ENCODE measurements around the gene SNAI1.

DNA sequence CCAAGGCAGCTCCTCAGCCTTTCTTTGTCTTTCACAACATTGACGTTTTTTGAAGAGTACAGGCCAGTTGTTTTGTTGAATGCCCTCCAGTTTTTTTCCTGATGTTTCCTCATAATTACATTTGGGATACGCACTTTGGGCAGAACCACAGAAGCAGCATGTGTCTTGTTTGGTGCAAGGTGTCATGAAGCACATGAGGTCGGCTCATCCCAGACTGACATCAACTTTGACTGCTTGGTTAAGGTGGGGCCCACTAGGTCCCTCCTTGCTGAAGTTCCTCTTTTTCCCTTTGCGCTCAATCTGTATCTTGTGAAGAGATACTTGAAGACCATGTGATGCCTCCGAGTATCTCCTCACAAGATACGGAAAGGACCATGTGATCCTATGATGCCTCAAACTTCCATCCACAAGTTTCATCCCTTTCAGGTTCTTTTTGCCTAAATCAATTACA lies 10.5 kb downstream of the SNAI1 start:
- TF ChIP-seq POLR2A (IDR thresholded peaks at IDR 0.05) (no peak), POLR2AphosphoS5 (IDR thresholded peaks at IDR 0.05) (no peak), EP300 (IDR thresholded peaks at IDR 0.05) (no peak)
- TF ChIP-seq, protein P1, sequence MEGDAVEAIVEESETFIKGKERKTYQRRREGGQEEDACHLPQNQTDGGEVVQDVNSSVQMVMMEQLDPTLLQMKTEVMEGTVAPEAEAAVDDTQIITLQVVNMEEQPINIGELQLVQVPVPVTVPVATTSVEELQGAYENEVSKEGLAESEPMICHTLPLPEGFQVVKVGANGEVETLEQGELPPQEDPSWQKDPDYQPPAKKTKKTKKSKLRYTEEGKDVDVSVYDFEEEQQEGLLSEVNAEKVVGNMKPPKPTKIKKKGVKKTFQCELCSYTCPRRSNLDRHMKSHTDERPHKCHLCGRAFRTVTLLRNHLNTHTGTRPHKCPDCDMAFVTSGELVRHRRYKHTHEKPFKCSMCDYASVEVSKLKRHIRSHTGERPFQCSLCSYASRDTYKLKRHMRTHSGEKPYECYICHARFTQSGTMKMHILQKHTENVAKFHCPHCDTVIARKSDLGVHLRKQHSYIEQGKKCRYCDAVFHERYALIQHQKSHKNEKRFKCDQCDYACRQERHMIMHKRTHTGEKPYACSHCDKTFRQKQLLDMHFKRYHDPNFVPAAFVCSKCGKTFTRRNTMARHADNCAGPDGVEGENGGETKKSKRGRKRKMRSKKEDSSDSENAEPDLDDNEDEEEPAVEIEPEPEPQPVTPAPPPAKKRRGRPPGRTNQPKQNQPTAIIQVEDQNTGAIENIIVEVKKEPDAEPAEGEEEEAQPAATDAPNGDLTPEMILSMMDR (IDR thresholded peaks at IDR 0.05): no peak

Data from stomach (tissue), 4 donors.